ENCODE measurements around the gene KBTBD4. TPM values are rescaled to one million over a fixed set of nuclear protein-coding genes. Genes with fewer than 3 reads are reported as not detected.

KBTBD4 gene
- total and polyA plus RNA-seq, 11 donors: 5.0 to 23.7 (median 15.0) TPM

GRCh38 chr11:47620836-47621378 lies 42.1 kb upstream of the KBTBD4 start:
- Histone ChIP-seq H3K36me3 (peaks cover 0 to 98% (median 79%) of the 10 kb centered on the region in 9 donors), H3K4me1 (peaks cover 0 to 12% (median 3%) of the 10 kb centered on the region in 12 donors), H3K9me3 (no peaks in the 10 kb centered on the region), H3K27me3 (no peaks in the 10 kb centered on the region), H3K27ac (no peak overlapping the region), H3K4me3 (no peak overlapping the region)
- intact Hi-C loops (cut with DNase I): no loop called here
- WGBS, 4 donors: 78 to 88% (median 84%) methylated on average over 2 of the region's 2 CpGs
- TF ChIP-seq, protein P1, sequence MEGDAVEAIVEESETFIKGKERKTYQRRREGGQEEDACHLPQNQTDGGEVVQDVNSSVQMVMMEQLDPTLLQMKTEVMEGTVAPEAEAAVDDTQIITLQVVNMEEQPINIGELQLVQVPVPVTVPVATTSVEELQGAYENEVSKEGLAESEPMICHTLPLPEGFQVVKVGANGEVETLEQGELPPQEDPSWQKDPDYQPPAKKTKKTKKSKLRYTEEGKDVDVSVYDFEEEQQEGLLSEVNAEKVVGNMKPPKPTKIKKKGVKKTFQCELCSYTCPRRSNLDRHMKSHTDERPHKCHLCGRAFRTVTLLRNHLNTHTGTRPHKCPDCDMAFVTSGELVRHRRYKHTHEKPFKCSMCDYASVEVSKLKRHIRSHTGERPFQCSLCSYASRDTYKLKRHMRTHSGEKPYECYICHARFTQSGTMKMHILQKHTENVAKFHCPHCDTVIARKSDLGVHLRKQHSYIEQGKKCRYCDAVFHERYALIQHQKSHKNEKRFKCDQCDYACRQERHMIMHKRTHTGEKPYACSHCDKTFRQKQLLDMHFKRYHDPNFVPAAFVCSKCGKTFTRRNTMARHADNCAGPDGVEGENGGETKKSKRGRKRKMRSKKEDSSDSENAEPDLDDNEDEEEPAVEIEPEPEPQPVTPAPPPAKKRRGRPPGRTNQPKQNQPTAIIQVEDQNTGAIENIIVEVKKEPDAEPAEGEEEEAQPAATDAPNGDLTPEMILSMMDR (IDR thresholded peaks at IDR 0.05): no peak
- no peak for TF ChIP-seq POLR2A (IDR thresholded peaks at IDR 0.05)
- DNase-seq (no peak), ATAC-seq (no peak)

DNA sequence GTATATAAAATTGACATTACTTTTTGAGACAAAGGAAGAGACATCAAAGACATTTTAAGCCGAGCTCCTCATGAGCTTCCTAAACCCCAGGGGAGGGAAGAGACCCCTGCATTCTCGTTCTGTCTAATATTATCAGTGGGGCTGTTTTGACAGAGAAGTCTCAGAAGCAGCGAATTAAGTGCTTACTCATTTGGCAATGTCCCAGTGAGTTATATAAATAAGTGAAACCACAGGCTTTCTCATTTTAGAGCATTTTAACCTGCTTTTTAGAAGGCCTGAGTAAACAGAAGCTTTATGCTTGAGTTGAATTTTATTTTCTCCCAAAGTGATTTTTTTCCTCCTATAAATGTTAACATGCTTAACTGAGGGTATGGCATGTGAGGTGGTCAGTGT lies 38.6 kb upstream of the KBTBD4 start:
- H3K4me3 ChIP-seq: no peak overlapping the region
- no peaks in the 10 kb centered on the region for H3K9me3 ChIP-seq
- H3K36me3 ChIP-seq: peaks cover 0 to 67% (median 44%) of the 10 kb centered on the region in 9 donors
- H3K4me1 ChIP-seq: peaks cover 0 to 12% (median 3%) of the 10 kb centered on the region in 12 donors
- H3K27me3 ChIP-seq: no peaks in the 10 kb centered on the region
- WGBS, 4 donors: 49 to 59% (median 51%) methylated on average over 3 of the region's 3 CpGs
- intact Hi-C loops (cut with DNase I): loop anchor here in 6 of 10 donors (2.0 to 10.0 kb wide), 5 partner anchors 50 to 243 kb away; partner anchors contain the start of genes PTPMT1 (in 1 of the 6) and SPI1 (in 1 of the 6)
- TF ChIP-seq, protein P1 (IDR thresholded peaks at IDR 0.05): peak in 1 of 12 donors; percentile 4
- no peak for TF ChIP-seq POLR2A (IDR thresholded peaks at IDR 0.05)
- DNase-seq (no peak), ATAC-seq (no peak)
- peak overlapping the region in 2 of 12 donors; percentile 3 to 4 for H3K27ac ChIP-seq

DNA sequence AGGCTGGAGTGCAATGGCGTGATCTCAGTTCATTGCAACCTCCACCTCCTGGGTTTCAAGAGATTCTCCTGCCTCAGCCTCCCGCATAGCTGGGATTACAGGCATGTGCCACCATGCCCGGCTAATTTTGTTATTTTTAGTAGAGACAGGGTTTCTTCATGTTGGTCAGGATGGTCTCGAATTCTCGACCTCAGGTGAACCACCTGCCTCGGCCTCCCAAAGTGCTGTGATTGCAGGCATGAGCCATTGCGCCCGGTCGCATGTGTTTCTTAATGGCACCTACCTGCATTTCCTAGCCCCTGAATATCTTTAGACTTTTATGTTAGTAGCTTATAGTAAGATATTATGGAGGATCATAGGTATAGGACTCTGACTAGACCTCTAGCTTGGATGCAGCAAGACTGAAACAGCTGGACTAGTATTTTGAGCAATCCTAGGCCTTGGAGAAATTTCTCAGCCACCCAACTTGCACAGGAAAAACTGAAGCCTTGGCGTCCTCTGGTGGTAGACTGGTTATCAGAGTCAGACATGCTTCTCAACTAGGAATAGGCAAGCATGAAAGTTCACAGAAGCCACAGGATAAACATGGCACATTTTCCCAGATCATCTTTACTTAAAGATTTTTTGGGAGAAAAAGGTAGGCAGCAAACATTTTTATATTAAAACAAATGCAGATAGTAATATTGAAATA lies 38.1 kb upstream of the KBTBD4 start:
- peaks cover 0 to 62% (median 39%) of the 10 kb centered on the region in 9 donors for H3K36me3 ChIP-seq
- peak overlapping the region in 1 of 12 donors; percentile 4 for H3K27ac ChIP-seq
- DNase-seq: peak in 4 of 5 donors; percentile 46 to 66 (median 62)
- ATAC-seq: peak; percentile 49 to 85 (median 82)
- peaks cover 0 to 12% (median 3%) of the 10 kb centered on the region in 12 donors for H3K4me1 ChIP-seq
- intact Hi-C loops (cut with DNase I): loop anchor here in 6 of 10 donors (2.0 to 10.0 kb wide), 5 partner anchors 50 to 242 kb away; partner anchors contain the start of genes PTPMT1 (in 1 of the 6) and SPI1 (in 1 of the 6)
- TF ChIP-seq, protein P1 (IDR thresholded peaks at IDR 0.05): peak; percentile 19 to 85 (median 70)
- TF ChIP-seq POLR2A (IDR thresholded peaks at IDR 0.05): no peak
- H3K4me3 ChIP-seq: no peak overlapping the region
- H3K9me3 ChIP-seq: no peaks in the 10 kb centered on the region
- no peaks in the 10 kb centered on the region for H3K27me3 ChIP-seq
- WGBS, 4 donors: 80 to 87% (median 86%) methylated on average over 10 of the region's 10 CpGs

GRCh38 chr11:47615249-47615648 lies 36.5 kb upstream of the KBTBD4 start:
- no peaks in the 10 kb centered on the region for H3K27me3 ChIP-seq
- no peaks in the 10 kb centered on the region for H3K9me3 ChIP-seq
- no peak for ATAC-seq
- TF ChIP-seq, protein P1 (IDR thresholded peaks at IDR 0.05): no peak
- TF ChIP-seq POLR2A (IDR thresholded peaks at IDR 0.05): no peak
- no peak overlapping the region for H3K27ac ChIP-seq
- no peak overlapping the region for H3K4me3 ChIP-seq
- DNase-seq: no peak
- H3K4me1 ChIP-seq: peaks cover 0 to 22% (median 6%) of the 10 kb centered on the region in 12 donors
- peaks cover 0 to 55% (median 28%) of the 10 kb centered on the region in 9 donors for H3K36me3 ChIP-seq
- intact Hi-C loops (cut with DNase I): loop anchor here in 4 of 10 donors (5.0 to 10.0 kb wide), 4 partner anchors 48 to 240 kb away; partner anchors contain the start of genes PTPMT1 (in 1 of the 4) and SPI1 (in 1 of the 4)

All from heart left ventricle (tissue), 16 donors.